NCI-H345 (cell line): Measurements from ENCODE around the gene MYOZ2.

Experiments used
- DNase-seq: peaks from one replicate; lab custom pipeline; 2025; lab: John Stamatoyannopoulos, UW

The MYOZ2 gene

GRCh38 chr4:119135721-119136121 lies at the start of gene MYOZ2:
MYOZ2 (plus strand) TSS chr4:119135832; CDS start chr4:119136526, 694 bp downstream.
- no peak for DNase-seq

DNA sequence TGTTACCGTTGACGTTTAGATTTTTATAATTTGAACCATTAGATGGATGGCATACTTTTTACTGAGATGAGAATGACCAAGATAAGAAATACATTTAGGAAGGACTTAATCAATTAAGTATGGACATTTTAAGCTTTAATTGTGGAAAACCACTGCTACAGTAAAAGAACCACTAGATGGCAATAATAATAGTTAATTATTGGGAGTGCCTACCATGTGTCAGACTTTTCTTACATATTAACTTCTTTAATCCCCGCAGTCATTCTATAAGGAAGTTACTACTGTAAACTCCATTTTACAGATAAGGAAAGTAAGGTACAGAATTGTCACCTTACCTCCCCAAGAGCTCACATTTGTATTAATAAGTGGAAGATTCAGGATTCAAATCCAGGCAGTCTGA lies 48.5 kb upstream of the MYOZ2 start:
- DNase-seq, result no peak

- no peak for DNase-seq
These were observed 48.0 kb upstream of the MYOZ2 start for GRCh38 chr4:119087656-119088055.

GRCh38 chr4:119093042-119093827 lies 42.4 kb upstream of the MYOZ2 start:
- DNase-seq, result no peak

GRCh38 chr4:119097282-119097900 lies 38.2 kb upstream of the MYOZ2 start:
- no peak for DNase-seq

DNA sequence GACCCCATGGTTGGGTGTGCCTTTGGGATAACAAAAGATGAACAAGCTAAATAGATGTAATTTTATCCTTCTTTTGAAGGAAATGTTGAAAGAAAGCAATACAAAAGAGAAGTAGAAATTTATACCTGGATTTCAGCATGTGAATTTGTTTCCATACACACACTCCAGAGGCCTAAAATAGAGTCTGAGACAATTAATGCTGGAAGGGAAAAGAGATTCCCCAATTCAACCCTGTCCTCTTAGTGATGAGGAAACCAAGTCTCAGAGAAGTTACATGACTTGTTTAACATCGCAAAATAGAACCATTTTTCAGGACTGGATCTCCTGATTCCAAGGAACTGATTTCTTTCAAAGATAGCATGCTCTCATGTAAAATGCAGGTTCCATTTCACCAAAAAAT lies 37.3 kb upstream of the MYOZ2 start:
- no peak for DNase-seq

DNA sequence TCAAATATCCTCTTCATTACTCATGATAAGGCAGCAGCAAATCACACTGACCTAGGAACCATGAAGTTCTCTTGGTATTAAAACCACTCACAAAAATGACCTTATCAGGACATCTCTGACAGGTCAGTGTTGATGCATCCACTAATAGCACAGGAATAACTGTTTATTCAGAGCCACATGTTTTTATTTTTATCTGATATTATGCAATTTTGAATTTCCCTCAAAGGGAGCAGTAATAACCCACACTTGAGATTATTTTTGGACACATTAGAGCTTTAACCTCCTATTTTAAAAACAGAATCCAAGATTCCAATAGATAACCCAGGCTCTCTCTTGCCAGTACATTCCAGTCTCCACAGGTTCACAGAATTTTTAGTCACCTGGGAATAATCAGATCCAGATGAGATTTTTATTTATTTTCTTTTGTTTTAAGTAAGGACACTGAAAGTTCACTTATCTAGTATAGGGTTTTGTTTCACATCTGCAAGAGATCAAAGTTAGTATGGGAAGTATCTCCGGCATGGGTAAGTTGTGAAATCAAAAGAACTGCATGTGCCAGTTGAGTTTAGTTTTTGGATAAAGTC lies 36.3 kb upstream of the MYOZ2 start:
- DNase-seq, result no peak

GRCh38 chr4:119100655-119101054 lies 35.0 kb upstream of the MYOZ2 start:
- DNase-seq, result no peak

- DNase-seq, result no peak
These were observed 32.4 kb upstream of the MYOZ2 start for GRCh38 chr4:119103263-119103662.

DNA sequence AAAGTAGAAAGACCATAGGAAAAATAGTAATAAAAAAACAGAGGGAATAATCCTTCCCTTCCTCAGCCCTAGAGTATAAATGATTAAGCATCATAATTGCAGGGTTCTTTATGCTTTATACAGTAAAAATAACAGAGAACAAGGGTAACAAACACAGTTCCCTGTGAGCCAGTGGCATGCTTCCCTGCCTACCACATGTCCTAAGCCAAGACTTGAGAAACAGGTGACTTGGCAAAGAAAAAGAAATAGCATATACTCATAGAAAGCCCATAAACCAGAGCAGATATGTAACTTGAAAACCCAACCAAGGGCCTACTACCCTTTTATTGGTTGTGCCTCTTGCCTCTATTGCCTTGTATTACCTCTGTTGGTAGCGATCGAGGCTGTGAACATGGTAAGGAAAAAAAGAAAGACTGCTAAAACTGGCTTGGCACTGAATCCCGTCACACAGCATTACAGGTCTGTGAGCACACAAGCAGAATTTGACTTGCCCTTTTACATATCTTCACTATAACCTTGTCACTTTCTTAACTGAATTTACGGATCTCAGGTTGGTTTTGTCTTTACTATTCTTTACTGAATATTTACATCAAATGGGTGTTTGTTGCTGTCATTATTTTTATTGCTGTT lies 30.9 kb upstream of the MYOZ2 start:
- DNase-seq, result no peak

GRCh38 chr4:119105605-119106004 lies 30.0 kb upstream of the MYOZ2 start:
- DNase-seq, result no peak

- DNase-seq, result no peak
These were observed 29.3 kb upstream of the MYOZ2 start for GRCh38 chr4:119106036-119107000.

DNA sequence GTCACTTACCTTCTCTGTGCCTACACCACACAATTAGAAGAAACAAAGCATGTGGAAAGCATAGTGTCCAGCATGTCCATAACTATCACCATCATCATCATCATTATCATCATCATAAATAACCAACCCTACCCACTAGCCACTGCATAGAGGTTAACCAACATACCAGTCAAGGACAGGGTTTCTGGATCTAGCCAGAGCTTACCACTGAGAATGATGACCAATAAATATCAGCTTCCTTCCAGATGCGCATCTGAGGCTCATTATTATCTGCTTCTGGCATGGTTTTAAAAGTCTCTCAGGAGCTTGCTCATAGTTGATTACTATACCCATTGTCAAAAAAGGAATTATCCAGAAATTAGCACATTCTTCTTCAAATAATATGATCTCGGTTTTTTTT lies 25.5 kb upstream of the MYOZ2 start:
- no peak for DNase-seq

DNA sequence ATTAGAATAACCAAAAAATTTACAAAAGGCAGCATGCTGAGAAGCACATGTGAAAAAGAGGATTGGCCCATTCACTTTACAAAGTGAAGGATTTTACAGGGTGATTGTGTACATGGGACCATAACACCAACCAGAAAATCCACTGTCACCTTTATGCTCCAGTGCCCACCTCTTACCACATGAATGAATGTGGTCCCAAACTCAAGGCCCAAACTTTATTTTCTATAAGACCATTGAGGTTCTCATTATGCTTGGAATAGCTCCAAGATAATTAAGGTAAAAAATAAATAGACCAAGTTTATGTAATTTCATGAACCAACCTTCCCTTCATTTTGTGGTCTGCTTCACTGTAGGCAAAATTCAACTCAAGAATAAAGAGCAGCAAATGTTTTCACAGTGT lies 24.3 kb upstream of the MYOZ2 start:
- DNase-seq, result no peak

- DNase-seq, result no peak
These were observed 22.5 kb upstream of the MYOZ2 start for GRCh38 chr4:119113033-119113655.

DNA sequence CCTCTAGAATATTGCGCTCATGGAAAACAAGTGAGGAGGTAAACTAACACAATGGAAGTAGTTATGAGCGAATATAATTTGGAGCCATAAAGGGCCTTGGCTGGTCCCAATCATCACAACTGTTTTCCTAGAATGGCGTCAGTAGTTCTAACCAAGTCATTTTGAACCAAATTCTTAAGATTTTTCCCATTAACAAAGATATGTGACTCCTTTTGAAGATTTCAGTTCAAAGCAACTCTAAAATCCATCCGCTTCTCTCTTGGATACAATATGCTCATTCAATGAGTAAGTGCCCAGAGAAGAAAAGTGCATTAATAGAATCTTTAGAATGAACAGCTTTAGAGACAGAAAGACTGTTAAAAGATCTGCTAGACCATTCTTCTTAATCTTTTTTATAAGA lies 19.6 kb upstream of the MYOZ2 start:
- DNase-seq, result no peak

GRCh38 chr4:119116925-119117900 lies 18.4 kb upstream of the MYOZ2 start:
- DNase-seq, result no peak

GRCh38 chr4:119118397-119118796 lies 17.2 kb upstream of the MYOZ2 start:
- no peak for DNase-seq

GRCh38 chr4:119124352-119124751 lies 11.3 kb upstream of the MYOZ2 start:
- no peak for DNase-seq

GRCh38 chr4:119125931-119126330 lies 9.7 kb upstream of the MYOZ2 start:
- DNase-seq, result no peak
